Activated T-cell treated with anti-CD3 and anti-CD28 coated beads, Interleukin-2, amount 50 U/mL, for 4 hours (primary cell): ENCODE measurements around the gene PPM1D. TPM values are rescaled to one million over a fixed set of nuclear protein-coding genes. Genes with fewer than 3 reads are reported as not detected.
"Not testable (repeated sequence)": the region's sequence is repeated elsewhere in the genome, so short reads cannot be mapped to it uniquely, and the experiment has no call there.

Source experiments
- ATAC-seq, 2 donors: fragments of 200-7000 bp; cut with Tn5 transposase; one replicate each; pipeline ENCODE4 v1.10.0; 2021
- DNase-seq: peaks from one replicate; pipeline ENCODE4 v3.0.0-alpha.2; 2020
- H3K27me3 Mint-ChIP-seq: one replicate; pipeline ENCODE4 v1.8.0; 2021; ENCODE audit warnings: low read depth, mixed read lengths
- H3K36me3 Mint-ChIP-seq: one replicate; pipeline ENCODE4 v1.8.0; 2022; ENCODE audit warnings: mixed read lengths; ENCODE audit not compliant: insufficient read depth
- H3K4me1 Mint-ChIP-seq: one replicate; pipeline ENCODE4 v1.8.0; 2021; ENCODE audit warnings: low read depth, mixed read lengths
- H3K4me3 Mint-ChIP-seq: one replicate; pipeline ENCODE4 v1.8.0; 2021; ENCODE audit warnings: mild to moderate bottlenecking, moderate library complexity, mixed read lengths
- H3K9me3 Mint-ChIP-seq: one replicate; pipeline ENCODE4 v1.8.0; 2021; ENCODE audit warnings: mixed read lengths
- total RNA-seq, 3 donors: library from RNA; stranded (reverse); gene quantifications; one replicate each; pipeline ENCODE4 v1.2.1, GENCODE V29; 2021

PPM1D gene
- total RNA-seq, 3 donors from 2014 or later, result 12.0 to 15.7 (median 13.1) TPM

GRCh38 chr17:60601447-60602384 is 1.7 kb downstream of the PPM1D start:
- peaks cover 42% of the 10 kb centered on the region for H3K4me1 Mint-ChIP-seq
- H3K36me3 Mint-ChIP-seq, result peaks cover 2% of the 10 kb centered on the region
- no peaks in the 10 kb centered on the region for H3K9me3 Mint-ChIP-seq
- H3K27me3 Mint-ChIP-seq, result no peaks in the 10 kb centered on the region
- DNase-seq, result peak; percentile 16
- H3K4me3 Mint-ChIP-seq, result peak overlapping the region; percentile 94
- ATAC-seq, result no peak

GRCh38 chr17:60602385-60602742 is 2.4 kb downstream of the PPM1D start:
- Mint-ChIP-seq H3K36me3 (peaks cover 2% of the 10 kb centered on the region), H3K27me3 (no peaks in the 10 kb centered on the region), H3K4me3 (peak overlapping the region; percentile 94), H3K4me1 (peaks cover 43% of the 10 kb centered on the region), H3K9me3 (no peaks in the 10 kb centered on the region)
- ATAC-seq (no peak), DNase-seq (no peak)

- Mint-ChIP-seq H3K4me3 (peak overlapping the region; percentile 94), H3K27me3 (no peaks in the 10 kb centered on the region), H3K9me3 (no peaks in the 10 kb centered on the region), H3K36me3 (peaks cover 2% of the 10 kb centered on the region), H3K4me1 (peaks cover 47% of the 10 kb centered on the region)
- DNase-seq (no peak), ATAC-seq (no peak)
Observed at GRCh38 chr17:60602871-60603270, 2.9 kb downstream of the PPM1D start.

GRCh38 chr17:60603477-60603876 is 3.5 kb downstream of the PPM1D start:
- H3K27me3 Mint-ChIP-seq, ATAC-seq: not testable (repeated sequence)
- peaks cover 44% of the 10 kb centered on the region for H3K4me1 Mint-ChIP-seq

GRCh38 chr17:60604686-60605334 is 4.8 kb downstream of the PPM1D start:
- Mint-ChIP-seq H3K4me1 (peaks cover 43% of the 10 kb centered on the region), H3K9me3 (no peaks in the 10 kb centered on the region), H3K27me3 (no peaks in the 10 kb centered on the region), H3K4me3 (no peak overlapping the region), H3K36me3 (peaks cover 2% of the 10 kb centered on the region)
- DNase-seq (no peak), ATAC-seq (no peak)

More at GRCh38 chr17:60603477-60603876, 3.5 kb downstream of the PPM1D start:
- not testable (repeated sequence) for DNase-seq, H3K36me3 Mint-ChIP-seq, H3K9me3 Mint-ChIP-seq
- H3K4me3 Mint-ChIP-seq, result peak overlapping the region; percentile 13

- no peak for ATAC-seq
Observed at GRCh38 chr17:60606036-60606435, 6.0 kb downstream of the PPM1D start.

GRCh38 chr17:60610473-60610872 is 10.5 kb downstream of the PPM1D start:
- peaks cover 20% of the 10 kb centered on the region for H3K4me1 Mint-ChIP-seq
- ATAC-seq (no peak), DNase-seq (no peak)
- no peaks in the 10 kb centered on the region for H3K9me3 Mint-ChIP-seq
- no peaks in the 10 kb centered on the region for H3K36me3 Mint-ChIP-seq
- no peaks in the 10 kb centered on the region for H3K27me3 Mint-ChIP-seq
- no peak overlapping the region for H3K4me3 Mint-ChIP-seq

More at GRCh38 chr17:60606036-60606435, 6.0 kb downstream of the PPM1D start:
- Mint-ChIP-seq H3K9me3 (no peaks in the 10 kb centered on the region), H3K4me1 (peaks cover 44% of the 10 kb centered on the region), H3K36me3 (peaks cover 2% of the 10 kb centered on the region), H3K4me3 (no peak overlapping the region), H3K27me3 (no peaks in the 10 kb centered on the region)
- no peak for DNase-seq

GRCh38 chr17:60611321-60611720 is 11.3 kb downstream of the PPM1D start:
- DNase-seq, H3K4me3 Mint-ChIP-seq, H3K27me3 Mint-ChIP-seq, H3K36me3 Mint-ChIP-seq, ATAC-seq, H3K9me3 Mint-ChIP-seq: not testable (repeated sequence)
- H3K4me1 Mint-ChIP-seq, result peaks cover 14% of the 10 kb centered on the region

GRCh38 chr17:60613325-60613724 is 13.3 kb downstream of the PPM1D start:
- H3K36me3 Mint-ChIP-seq, result peaks cover 2% of the 10 kb centered on the region
- H3K4me1 Mint-ChIP-seq, result peaks cover 11% of the 10 kb centered on the region
- ATAC-seq, result no peak
- DNase-seq, result no peak
- H3K27me3 Mint-ChIP-seq, result no peaks in the 10 kb centered on the region
- no peak overlapping the region for H3K4me3 Mint-ChIP-seq
- no peaks in the 10 kb centered on the region for H3K9me3 Mint-ChIP-seq

GRCh38 chr17:60613796-60614195 is 13.8 kb downstream of the PPM1D start:
- not testable (repeated sequence) for DNase-seq, H3K27me3 Mint-ChIP-seq, H3K9me3 Mint-ChIP-seq, ATAC-seq, H3K4me3 Mint-ChIP-seq, H3K36me3 Mint-ChIP-seq
- peaks cover 16% of the 10 kb centered on the region for H3K4me1 Mint-ChIP-seq

- H3K4me1 Mint-ChIP-seq, result peaks cover 19% of the 10 kb centered on the region
- H3K9me3 Mint-ChIP-seq, H3K4me3 Mint-ChIP-seq, DNase-seq, H3K27me3 Mint-ChIP-seq, ATAC-seq, H3K36me3 Mint-ChIP-seq: not testable (repeated sequence)
Observed at GRCh38 chr17:60614247-60614646, 14.3 kb downstream of the PPM1D start.

- DNase-seq (no peak), ATAC-seq (no peak)
- Mint-ChIP-seq H3K9me3 (no peaks in the 10 kb centered on the region), H3K36me3 (peaks cover 5% of the 10 kb centered on the region), H3K4me3 (no peak overlapping the region), H3K4me1 (peaks cover 21% of the 10 kb centered on the region), H3K27me3 (no peaks in the 10 kb centered on the region)
Observed at GRCh38 chr17:60615108-60615507, 15.1 kb downstream of the PPM1D start.

GRCh38 chr17:60615840-60616239 is 15.8 kb downstream of the PPM1D start:
- H3K9me3 Mint-ChIP-seq, result no peaks in the 10 kb centered on the region
- no peak overlapping the region for H3K4me3 Mint-ChIP-seq
- peaks cover 20% of the 10 kb centered on the region for H3K4me1 Mint-ChIP-seq
- ATAC-seq (no peak), DNase-seq (no peak)
- no peaks in the 10 kb centered on the region for H3K27me3 Mint-ChIP-seq
- H3K36me3 Mint-ChIP-seq, result peaks cover 5% of the 10 kb centered on the region

- H3K36me3 Mint-ChIP-seq, result peaks cover 5% of the 10 kb centered on the region
- H3K4me3 Mint-ChIP-seq, result no peak overlapping the region
- no peaks in the 10 kb centered on the region for H3K27me3 Mint-ChIP-seq
- DNase-seq (no peak), ATAC-seq (no peak)
- no peaks in the 10 kb centered on the region for H3K9me3 Mint-ChIP-seq
- H3K4me1 Mint-ChIP-seq, result peaks cover 21% of the 10 kb centered on the region
Observed at GRCh38 chr17:60618080-60618479, 18.1 kb downstream of the PPM1D start.
